Gastrocnemius medialis (tissue), 4 donors: ENCODE measurements around the gene ARL8B.

Experiments
- POLR2A ChIP-seq, 2 donors: fragments of 450-650 bp; IDR thresholded peaks; one replicate each; pipeline ENCODE4 v1.6.1; 2017; ENCODE audit warnings: antibody characterized with exemption in 2 of 2, mild to moderate bottlenecking in 2 of 2, moderate library complexity in 2 of 2
- TF ChIP-seq, protein P1 (sequence below), 5 experiments: fragments of 450-650 bp in 3 of 5; fragments of 200-600 bp in 2 of 5; sonication (generic) in 2 of 5; IDR thresholded peaks in 4 of 5; conservative IDR thresholded peaks in 1 of 5; 1 replicate in 4 of 5; 2 replicates in 1 of 5; pipeline ENCODE4 v1.5.1; 2016 to 2019; ENCODE audit warnings: antibody characterized with exemption in 5 of 5, mild to moderate bottlenecking in 3 of 5, moderate library complexity in 3 of 5

DNA sequence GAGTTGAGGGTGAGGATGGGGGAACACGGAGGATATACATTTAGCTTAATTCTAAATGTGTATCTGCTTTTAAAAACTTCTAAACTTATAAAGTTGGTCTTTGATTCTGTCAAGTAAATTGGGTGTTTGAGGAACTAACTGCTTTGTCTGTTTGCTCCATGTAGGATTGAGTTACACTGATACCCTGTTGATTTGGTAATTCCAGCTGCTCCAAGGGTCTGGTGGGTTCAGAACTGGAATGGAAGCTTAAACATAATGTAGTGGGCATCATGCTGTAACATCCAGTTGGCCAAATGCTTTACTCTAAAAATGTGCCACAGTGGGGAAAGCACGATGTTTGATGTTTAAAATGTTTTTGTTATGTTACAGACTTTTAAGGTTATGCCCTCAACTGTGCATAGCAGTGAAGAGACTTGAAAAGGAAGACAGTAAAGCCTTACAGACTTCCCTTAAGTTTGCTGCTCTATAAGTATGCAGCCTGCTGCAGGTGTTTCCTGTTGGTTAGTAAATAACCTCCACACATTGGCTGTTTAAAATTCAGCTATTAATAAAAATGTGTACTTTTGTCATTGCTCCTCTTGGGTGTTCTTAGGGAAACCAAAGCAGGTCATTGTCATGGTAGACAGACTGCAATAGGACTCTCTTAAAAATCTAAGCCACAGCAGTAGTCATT, 59.5 kb downstream of the ARL8B start:
- TF ChIP-seq, protein P1, sequence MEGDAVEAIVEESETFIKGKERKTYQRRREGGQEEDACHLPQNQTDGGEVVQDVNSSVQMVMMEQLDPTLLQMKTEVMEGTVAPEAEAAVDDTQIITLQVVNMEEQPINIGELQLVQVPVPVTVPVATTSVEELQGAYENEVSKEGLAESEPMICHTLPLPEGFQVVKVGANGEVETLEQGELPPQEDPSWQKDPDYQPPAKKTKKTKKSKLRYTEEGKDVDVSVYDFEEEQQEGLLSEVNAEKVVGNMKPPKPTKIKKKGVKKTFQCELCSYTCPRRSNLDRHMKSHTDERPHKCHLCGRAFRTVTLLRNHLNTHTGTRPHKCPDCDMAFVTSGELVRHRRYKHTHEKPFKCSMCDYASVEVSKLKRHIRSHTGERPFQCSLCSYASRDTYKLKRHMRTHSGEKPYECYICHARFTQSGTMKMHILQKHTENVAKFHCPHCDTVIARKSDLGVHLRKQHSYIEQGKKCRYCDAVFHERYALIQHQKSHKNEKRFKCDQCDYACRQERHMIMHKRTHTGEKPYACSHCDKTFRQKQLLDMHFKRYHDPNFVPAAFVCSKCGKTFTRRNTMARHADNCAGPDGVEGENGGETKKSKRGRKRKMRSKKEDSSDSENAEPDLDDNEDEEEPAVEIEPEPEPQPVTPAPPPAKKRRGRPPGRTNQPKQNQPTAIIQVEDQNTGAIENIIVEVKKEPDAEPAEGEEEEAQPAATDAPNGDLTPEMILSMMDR (IDR thresholded peaks at IDR 0.05 in 4 of 5, conservative IDR thresholded peaks at IDR 0.05 in 1 of 5) = no peak
- no peak for TF ChIP-seq POLR2A (IDR thresholded peaks at IDR 0.05)
